HG03064 (cell line): ENCODE data around the gene ARSG.

Experiments
- ATAC-seq: cut with Tn5 transposase; IDR thresholded peaks from one replicate; pipeline ENCODE4 v1.9.1; 2021; ENCODE audit warnings: low read depth; ENCODE audit not compliant: unreplicated experiment

ARSG gene

GRCh38 chr17:68443972-68444464, 152.7 kb downstream of the ARSG start:
- ATAC-seq = no peak

- no peak for ATAC-seq
Observed at GRCh38 chr17:68445671-68446070, 154.4 kb downstream of the ARSG start.

DNA sequence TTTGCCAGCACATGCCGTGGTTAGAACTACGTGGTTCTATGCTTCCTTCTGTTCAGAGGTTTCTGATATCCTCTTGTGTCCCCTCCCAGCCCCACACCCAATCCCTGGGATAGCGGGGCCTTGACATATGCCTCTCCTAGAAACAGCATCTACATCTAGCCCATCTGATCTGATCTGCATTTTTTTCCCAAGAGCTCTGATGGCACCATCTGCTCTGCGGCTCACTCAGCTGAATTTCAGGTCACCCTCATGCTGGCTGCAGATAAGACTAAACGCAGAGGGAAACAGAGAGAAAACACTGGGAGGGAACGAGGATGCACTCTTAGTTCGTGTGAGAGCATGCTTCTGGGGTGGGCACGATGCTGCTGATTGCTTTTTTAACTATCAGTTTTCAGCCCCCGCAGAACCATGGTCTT, 155.3 kb downstream of the ARSG start:
- no peak for ATAC-seq

DNA sequence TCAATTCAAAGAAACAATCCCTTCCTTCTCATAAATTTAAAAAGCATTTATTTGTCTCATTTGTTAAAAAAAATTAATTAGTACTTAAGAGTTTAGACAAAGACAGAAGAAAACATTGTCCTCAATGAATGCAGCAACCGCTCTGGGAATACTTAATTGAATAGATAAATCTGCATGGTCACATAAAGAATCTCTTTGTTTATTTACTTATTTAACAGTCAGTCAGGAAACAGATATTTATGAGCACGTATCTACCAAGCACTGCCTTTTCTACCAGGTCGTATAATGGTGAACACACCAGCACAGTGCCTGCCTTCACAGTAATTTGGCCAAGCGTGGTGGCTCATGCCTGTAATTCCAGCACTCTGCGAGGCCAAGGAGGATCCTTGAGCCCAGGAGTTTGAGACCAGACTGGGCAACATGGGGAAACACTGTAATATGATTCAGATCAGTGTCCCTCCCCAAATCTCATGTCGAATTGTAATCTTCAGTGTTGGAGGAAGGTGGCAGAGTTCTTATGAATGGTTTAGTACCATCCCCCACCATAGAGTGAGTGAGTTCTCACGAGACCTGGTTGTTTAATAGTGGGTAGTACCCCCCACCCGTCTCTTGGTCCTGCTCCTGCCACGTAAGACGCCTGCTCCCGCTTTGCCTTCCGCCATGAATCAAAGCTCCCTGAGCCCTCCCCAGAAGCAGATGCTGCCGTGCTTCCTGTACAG, 157.9 kb downstream of the ARSG start:
- no peak for ATAC-seq

- no peak for ATAC-seq
Observed at GRCh38 chr17:68450391-68450790, 159.1 kb downstream of the ARSG start.

DNA sequence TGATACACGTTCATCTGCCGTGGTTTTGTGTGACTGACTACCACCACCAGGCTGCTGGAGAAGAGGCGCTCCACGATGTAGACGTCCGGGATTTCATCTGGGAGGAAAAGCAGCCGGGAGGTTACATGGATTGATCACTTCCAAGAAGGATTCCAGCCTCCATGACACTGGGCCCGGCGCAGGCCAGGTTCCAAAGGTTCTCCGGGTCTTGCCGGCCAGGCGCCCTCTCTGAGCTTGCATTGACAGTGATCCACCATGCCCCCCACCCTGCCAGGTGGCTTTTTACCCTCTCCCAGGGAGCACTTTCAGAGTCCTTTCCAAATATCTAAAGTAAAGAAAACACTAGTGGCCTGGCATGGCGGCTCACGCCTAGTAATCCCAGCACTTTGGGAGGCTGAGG, 159.5 kb downstream of the ARSG start:
- ATAC-seq = no peak

DNA sequence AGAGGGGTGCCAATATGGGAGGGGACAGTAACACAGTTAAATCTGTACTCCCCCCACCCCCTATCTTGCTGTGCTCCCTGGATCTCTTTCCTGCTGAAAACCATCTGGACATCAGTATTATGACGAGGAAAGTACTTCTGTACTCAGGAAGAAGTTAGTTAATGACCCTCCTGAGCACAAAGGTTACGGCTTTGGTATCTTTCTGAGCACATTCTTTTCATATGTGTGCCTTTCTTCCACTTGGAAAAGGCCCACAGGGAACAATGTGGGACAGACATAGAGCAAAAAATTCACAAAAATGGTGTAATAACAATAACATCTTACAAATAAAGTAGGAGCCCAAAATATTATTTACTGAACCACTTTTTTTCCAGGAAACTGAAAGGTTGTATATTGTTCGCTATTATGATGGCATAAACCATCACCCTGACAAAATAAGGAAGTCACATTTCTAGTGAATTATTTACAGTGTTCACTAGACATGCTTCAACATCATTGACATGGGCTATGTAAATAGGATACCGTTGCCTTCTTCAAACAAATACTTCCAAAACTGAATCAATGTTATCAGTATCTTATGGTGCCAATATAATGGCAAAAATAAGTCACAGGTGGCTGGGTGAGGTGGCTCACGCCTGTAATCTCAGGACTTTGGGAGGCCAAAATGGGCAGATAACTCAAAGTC, 160.5 kb downstream of the ARSG start:
- no peak for ATAC-seq

- no peak for ATAC-seq
Observed at GRCh38 chr17:68452724-68453290, 161.5 kb downstream of the ARSG start.

DNA sequence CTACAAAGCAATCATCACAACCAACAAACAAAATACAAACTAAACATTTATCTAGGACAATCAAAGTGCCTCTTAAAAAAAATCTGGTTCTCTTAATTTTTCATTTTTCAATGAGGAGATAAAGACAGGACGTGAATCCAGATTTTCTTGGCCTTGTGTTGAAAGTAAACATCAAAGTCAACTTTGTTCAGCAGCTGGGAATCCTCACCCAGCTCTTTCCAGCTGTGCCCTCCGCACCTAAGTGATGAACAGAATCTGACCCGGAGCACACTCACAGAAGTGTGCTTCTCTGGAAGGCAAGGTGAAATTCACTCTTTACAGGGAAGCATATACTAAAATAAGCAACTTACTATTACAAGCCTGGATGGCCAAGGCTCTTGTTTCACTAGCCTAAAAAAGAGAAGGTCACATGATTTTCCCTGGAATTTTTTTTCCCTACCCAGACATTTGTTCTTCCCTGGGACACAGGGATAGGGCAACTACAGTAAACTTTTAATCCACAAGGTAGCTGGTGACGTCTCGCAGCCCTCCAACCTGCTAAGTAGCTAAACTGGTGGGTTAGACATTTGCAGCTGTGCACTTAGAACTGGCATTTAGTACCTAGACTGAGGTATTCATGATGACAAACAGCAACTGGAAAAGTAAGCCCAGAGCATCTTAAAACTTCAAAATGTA, 162.8 kb downstream of the ARSG start:
- ATAC-seq = no peak

DNA sequence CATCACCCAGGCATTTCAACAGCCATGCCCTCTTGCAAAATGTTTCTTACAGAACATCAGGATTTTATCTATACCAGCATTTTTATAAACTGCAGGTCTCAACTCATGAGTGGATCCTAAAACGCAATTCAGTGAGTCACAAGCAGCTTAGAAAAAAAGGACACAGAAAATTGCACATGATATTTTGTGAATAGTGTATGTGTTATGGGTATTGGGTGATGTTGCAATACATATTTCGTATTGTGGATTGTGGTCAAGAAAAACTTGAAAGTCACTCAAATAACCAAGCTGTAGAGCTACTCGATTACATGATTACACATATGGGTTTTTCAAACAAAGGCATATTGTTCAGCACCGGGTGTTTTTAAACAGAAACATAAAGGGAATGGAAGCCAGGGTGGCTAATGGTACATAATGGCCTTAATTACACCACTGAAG, 164.6 kb downstream of the ARSG start:
- no peak for ATAC-seq

DNA sequence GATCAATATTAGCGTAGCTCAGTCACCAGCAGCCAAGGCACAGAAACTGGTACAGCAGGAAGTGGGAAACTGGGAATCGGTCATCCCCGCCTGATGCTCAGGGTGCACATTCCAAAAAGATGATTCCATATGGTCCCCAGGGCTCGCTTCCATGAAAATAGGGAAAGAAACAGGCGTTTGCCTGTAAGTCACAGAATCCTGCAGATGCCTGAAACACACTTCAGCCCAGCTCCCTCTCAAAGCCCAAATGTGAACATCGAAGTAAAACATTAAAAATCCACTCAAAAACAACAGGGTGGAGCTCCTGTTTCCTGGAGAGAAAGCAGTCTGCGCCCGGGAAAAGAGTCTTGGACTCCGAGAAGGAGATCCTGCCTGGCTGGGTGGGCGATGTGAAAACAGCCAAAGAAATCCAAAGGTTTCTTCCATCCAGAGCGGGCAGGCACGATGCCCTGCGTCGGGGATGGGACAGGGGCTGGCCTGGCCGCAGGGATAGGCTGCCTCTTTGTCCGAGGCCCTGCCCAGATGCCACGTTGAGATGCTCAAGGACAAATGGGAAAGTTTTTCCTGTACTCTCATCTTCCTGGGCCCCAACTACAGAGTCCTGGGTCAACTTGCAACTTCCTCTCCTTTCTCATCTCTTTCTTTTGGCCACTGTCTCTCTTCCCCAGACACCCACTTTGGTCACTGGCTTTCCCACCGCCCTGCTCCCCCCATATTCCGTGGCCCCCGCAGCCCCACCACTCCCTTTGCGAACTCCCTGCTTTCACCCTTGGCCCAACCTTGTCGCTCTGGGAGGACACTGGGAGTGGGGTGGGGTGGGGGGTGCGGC, 165.3 kb downstream of the ARSG start:
- ATAC-seq = no peak

DNA sequence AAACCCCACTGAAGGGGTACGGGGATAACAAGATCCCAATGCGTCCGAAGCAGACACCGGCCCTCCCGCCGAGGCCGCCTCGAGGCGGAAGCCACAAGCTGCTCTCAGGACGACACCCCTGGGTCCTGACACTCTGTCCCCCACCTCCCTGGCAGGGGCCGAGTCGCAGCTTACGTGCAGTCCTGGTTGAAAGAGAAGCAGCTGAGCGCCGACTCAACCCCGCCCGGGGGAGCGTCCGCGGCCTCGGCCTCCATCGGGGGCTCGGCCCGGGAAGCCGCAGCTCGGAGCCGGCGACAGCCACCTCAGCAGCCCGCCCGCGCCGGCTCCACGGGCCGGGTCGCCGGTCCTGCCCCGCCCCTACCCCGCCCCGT, 165.9 kb downstream of the ARSG start, which contains the start of gene WIPI1:
WIPI1 (minus strand) TSS at position 329 of the 371 bp plus-strand sequence; CDS start at position 254, 75 bp downstream.
- peak; percentile 23 for ATAC-seq

DNA sequence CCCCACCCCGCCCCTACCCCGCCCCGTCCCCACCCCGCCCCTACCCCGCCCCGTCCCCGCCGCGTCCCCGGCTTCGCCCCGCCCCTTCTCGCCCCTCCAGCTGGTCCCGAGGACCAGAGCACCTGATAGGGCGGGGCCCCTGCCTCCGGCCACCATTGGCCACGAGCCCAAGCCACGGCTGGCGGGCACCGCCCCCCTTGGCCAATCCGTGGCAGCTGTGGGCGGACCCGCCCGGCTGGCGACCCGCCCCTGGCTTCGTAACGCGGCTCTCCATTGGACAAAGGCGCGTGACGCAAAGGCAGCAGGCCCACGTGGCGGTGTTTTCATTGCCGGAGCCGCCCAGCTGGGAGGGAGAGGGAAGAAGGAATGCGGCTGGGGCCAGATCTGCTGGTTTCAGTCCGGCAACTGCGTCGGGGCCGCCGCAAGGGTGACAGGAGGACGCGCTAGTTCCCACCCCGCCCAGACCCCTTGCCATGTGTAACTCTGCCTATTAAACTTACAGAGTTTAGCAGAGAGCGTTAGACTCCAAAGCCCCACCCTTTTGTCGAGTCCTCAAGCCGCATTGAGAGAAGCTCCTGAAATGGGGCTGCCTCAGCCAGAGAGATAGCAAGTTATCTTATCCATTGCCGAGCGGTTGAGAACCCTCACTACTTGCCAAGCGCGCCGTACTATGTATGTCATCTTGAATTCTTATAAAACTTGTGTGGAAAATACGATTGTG, 166.4 kb downstream of the ARSG start:
- ATAC-seq = peak; percentile 56

DNA sequence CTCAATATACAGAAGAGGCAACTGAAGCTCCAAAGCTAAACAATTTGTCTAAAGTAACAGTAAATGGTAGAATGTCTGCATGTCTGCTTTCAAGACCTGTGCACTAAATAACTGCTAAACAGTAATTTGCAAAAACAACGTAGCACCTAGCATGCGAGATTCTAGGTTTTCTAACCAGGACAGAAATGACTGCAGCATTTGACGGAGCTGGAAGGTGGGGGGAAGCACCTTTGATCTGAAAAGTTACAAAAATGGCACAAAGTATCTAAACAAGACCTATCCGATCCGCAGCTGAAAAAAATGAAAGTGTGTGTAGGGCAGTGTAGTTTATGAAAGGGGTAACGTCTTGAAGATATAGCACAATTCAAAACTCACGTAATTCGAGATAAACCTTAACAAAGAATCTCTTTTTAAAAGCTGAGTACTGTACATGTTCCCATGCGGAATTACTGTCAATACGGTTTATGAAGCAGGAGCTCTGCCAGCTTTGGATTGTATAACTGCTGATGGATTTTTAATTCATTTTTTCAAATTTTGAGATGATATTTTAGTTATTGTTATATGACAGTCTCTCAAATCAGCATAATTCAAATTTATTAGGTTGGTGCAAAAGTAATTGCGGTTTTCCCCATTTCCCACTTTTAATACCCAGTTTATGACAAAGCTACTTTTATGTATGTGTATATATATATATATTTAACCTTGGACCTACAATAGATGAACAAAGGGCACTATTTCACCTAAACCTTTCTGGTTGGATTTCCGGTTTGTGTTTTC, 167.2 kb downstream of the ARSG start:
- no peak for ATAC-seq

DNA sequence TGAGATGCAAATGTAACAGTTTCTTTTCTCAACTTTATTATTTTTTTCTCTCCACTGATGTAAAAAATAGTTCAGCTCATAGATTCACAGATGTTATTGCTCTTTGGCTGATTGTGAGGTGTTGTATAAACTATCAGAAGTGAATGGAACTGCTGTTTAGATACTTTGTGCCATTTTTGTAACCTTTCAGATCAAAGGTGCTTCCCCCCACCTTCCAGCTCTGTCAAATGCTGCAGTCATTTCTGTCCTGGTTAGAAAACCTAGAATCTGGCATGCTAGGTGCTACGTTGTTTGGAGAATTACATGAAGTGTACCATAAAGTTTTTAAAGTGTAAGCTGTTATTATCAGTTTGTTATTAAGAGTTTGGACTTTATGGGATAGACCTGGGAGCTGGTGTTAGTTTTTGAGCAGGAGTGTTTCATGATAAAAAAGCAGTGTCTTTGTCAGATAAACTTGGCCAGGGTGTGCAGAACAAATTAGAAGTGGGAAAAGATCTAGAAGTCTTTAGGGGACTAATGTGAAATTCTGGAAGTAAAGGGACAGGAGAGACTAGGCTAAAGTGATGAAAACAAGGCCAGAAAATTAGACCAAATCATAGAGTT, 167.8 kb downstream of the ARSG start:
- no peak for ATAC-seq

DNA sequence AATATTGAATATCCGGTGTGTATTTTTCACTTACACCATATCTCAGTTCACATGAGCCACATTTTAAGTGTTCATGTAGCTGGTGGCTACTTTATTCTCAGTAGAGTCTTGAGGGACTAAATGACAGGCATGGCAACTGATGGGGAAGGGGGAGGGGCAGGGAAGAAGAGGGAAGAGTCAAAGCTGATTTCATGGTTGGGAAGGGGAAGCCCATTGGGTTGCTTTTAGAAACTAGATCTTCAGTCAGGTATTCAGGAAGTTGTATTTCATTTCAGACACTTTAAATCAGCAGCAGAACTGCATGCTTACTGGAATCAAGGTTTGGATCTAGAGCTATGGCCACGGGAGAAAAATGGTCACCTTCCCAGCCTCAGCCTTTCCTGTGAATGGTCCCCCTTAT, 168.9 kb downstream of the ARSG start:
- ATAC-seq = no peak

- ATAC-seq = no peak
Observed at GRCh38 chr17:68460715-68461114, 169.4 kb downstream of the ARSG start.

DNA sequence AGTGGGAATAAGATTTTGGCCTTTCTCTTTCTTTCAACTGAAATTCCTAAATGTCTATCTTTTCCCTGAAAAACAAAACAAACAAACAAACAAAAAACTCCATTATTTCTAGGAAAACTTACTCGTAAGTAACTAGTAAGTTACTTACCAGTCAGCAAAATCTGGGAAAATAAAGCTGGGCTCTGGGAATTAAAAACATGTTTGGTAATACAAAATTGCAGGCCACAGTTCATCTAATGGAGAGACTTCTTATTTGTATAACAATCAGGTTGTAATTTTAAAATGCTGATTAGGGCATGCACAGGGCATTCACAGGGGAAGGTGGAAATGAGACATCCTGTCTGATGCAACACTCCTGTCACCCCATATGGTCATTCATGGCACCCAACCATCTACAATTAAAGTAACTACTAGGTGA, 169.8 kb downstream of the ARSG start:
- no peak for ATAC-seq
